Urinary bladder (tissue), 4 donors: ENCODE data around the gene PLA2G4E. TPM values are rescaled to one million over a fixed set of nuclear protein-coding genes. Genes with fewer than 3 reads are reported as not detected.

Experiments used
- DNase-seq: peaks from one replicate; pipeline ENCODE4 v3.0.0-alpha.2; 2015; ENCODE audit errors: extremely low spot score
- H3K27ac ChIP-seq: one replicate; pipeline ENCODE4 v1.5.1; 2013; ENCODE audit warnings: low read depth, mild to moderate bottlenecking, moderate library complexity
- H3K36me3 ChIP-seq: one replicate; pipeline ENCODE4 v1.6.1; 2013; ENCODE audit warnings: mild to moderate bottlenecking, moderate library complexity; ENCODE audit not compliant: insufficient read depth
- H3K4me1 ChIP-seq: one replicate; pipeline ENCODE4 v1.6.1; 2013; ENCODE audit warnings: mild to moderate bottlenecking, moderate library complexity; ENCODE audit not compliant: insufficient read depth
- H3K4me3 ChIP-seq: one replicate; pipeline ENCODE4 v1.5.1; 2013; ENCODE audit warnings: low read depth, low read length
- WGBS: extraction: QIAGEN DNeasy Blood & Tissue Kit; methylation state at CpG from one replicate; pipeline ENCODE4 v1.1.7; 2013; 5-methylcytosine and 5-hydroxymethylcytosine counted together
- polyA plus RNA-seq: library from polyadenylated mRNA; stranded (reverse); fragments of 200-250 nt; gene quantifications from one replicate; pipeline ENCODE4 v1.2.3, GENCODE V29; 2013
- total RNA-seq: library from RNA; depleted of rRNA; stranded (reverse); fragments of >200 nt; gene quantifications from one replicate; pipeline ENCODE4 v1.2.3, GENCODE V29; 2014
- donor health status: healthy with polysubstance abuse.
- donor health status: healthy.

Gene PLA2G4E
- total and polyA plus RNA-seq, 2 donors: 0.03 TPM; not detected in 1

GRCh38 chr15:42042602-42043400, 22.0 kb upstream of the PLA2G4E start:
- Histone ChIP-seq H3K4me1 (no peaks in the 10 kb centered on the region), H3K36me3 (no peaks in the 10 kb centered on the region), H3K27ac (no peak overlapping the region), H3K4me3 (no peak overlapping the region)
- no peak for DNase-seq
- 90% methylated on average over 5 of the region's 5 CpGs for WGBS

- H3K4me1 ChIP-seq: no peaks in the 10 kb centered on the region
- WGBS: 96% methylated on average over 6 of the region's 6 CpGs
- no peak overlapping the region for H3K27ac ChIP-seq
- H3K36me3 ChIP-seq: no peaks in the 10 kb centered on the region
- H3K4me3 ChIP-seq: no peak overlapping the region
- DNase-seq: no peak
These were observed 17.6 kb upstream of the PLA2G4E start for GRCh38 chr15:42038401-42038800.

GRCh38 chr15:42037656-42038055, 16.8 kb upstream of the PLA2G4E start:
- DNase-seq: no peak
- Histone ChIP-seq H3K4me3 (no peak overlapping the region), H3K27ac (no peak overlapping the region), H3K36me3 (no peaks in the 10 kb centered on the region), H3K4me1 (no peaks in the 10 kb centered on the region)
- 68% methylated on average over 8 of the region's 8 CpGs for WGBS

GRCh38 chr15:42036966-42037365, 16.1 kb upstream of the PLA2G4E start:
- Histone ChIP-seq H3K4me1 (no peaks in the 10 kb centered on the region), H3K27ac (no peak overlapping the region), H3K4me3 (no peak overlapping the region), H3K36me3 (no peaks in the 10 kb centered on the region)
- WGBS: 90% methylated on average over 9 of the region's 9 CpGs
- DNase-seq: no peak

- no peak overlapping the region for H3K27ac ChIP-seq
- no peak for DNase-seq
- 84% methylated on average over 45 of the region's 45 CpGs for WGBS
These were observed 15.5 kb upstream of the PLA2G4E start for GRCh38 chr15:42036112-42036905.

GRCh38 chr15:42035435-42035761, 14.6 kb upstream of the PLA2G4E start:
- no peak for DNase-seq
- no peak overlapping the region for H3K4me3 ChIP-seq
- no peaks in the 10 kb centered on the region for H3K36me3 ChIP-seq
- H3K27ac ChIP-seq: no peak overlapping the region
- no peaks in the 10 kb centered on the region for H3K4me1 ChIP-seq
- 53% methylated on average over 3 of the region's 3 CpGs for WGBS

More at GRCh38 chr15:42036112-42036905, 15.5 kb upstream of the PLA2G4E start:
- H3K36me3 ChIP-seq: no peaks in the 10 kb centered on the region
- H3K4me3 ChIP-seq: no peak overlapping the region
- H3K4me1 ChIP-seq: no peaks in the 10 kb centered on the region

GRCh38 chr15:42034628-42035434, 14.0 kb upstream of the PLA2G4E start:
- 70% methylated on average over 8 of the region's 8 CpGs for WGBS
- no peak overlapping the region for H3K4me3 ChIP-seq
- H3K4me1 ChIP-seq: no peaks in the 10 kb centered on the region
- no peak overlapping the region for H3K27ac ChIP-seq
- no peak for DNase-seq
- no peaks in the 10 kb centered on the region for H3K36me3 ChIP-seq

- Histone ChIP-seq H3K4me1 (no peaks in the 10 kb centered on the region), H3K36me3 (no peaks in the 10 kb centered on the region), H3K4me3 (no peak overlapping the region), H3K27ac (no peak overlapping the region)
- WGBS: 83% methylated on average over 3 of the region's 3 CpGs
- DNase-seq: no peak
These were observed 12.5 kb upstream of the PLA2G4E start for GRCh38 chr15:42033214-42033873.

- DNase-seq: no peak
- Histone ChIP-seq H3K4me3 (no peak overlapping the region), H3K27ac (no peak overlapping the region), H3K4me1 (no peaks in the 10 kb centered on the region), H3K36me3 (no peaks in the 10 kb centered on the region)
- WGBS: 73% methylated on average over 9 of the region's 9 CpGs
These were observed 11.8 kb upstream of the PLA2G4E start for GRCh38 chr15:42032376-42033213.

GRCh38 chr15:42031198-42031915, 10.5 kb upstream of the PLA2G4E start:
- Histone ChIP-seq H3K36me3 (no peaks in the 10 kb centered on the region), H3K4me1 (no peaks in the 10 kb centered on the region), H3K4me3 (no peak overlapping the region), H3K27ac (no peak overlapping the region)
- 49% methylated on average over 6 of the region's 6 CpGs for WGBS
- no peak for DNase-seq

GRCh38 chr15:42027521-42027920, 6.7 kb upstream of the PLA2G4E start:
- WGBS: 71% methylated on average over 7 of the region's 7 CpGs
- Histone ChIP-seq H3K36me3 (no peaks in the 10 kb centered on the region), H3K4me1 (no peaks in the 10 kb centered on the region), H3K4me3 (no peak overlapping the region), H3K27ac (no peak overlapping the region)
- DNase-seq: no peak

GRCh38 chr15:42024303-42024702, 3.5 kb upstream of the PLA2G4E start:
- H3K27ac ChIP-seq: no peak overlapping the region
- no peaks in the 10 kb centered on the region for H3K36me3 ChIP-seq
- H3K4me1 ChIP-seq: no peaks in the 10 kb centered on the region
- WGBS: 71% methylated on average over 4 of the region's 4 CpGs
- no peak overlapping the region for H3K4me3 ChIP-seq
- DNase-seq: no peak
